Kidney (tissue), 14 donors: Measurements from ENCODE around the gene ZNF638. TPM values are rescaled to one million over a fixed set of nuclear protein-coding genes. Genes with fewer than 3 reads are reported as not detected.

Experiments used
- DNase-seq, 5 donors: peaks; one replicate each; pipeline ENCODE4 v3.0.0-alpha.2; 2013 to 2020
- FAIRE-seq: peaks from 2 replicates; lab custom pipeline; 2012; peaks lifted over from hg19 to GRCh38; lab: Jason Lieb, UNC
- H3K27ac ChIP-seq, 2 donors: one replicate each; pipeline ENCODE4 v1.7.0; 2013; ENCODE audit warnings: low read depth in 2 of 2, low read length in 2 of 2, inconsistent platforms in 1 of 2
- H3K27me3 ChIP-seq: one replicate; pipeline ENCODE4 v1.7.1; 2013; ENCODE audit warnings: low read length, inconsistent platforms; ENCODE audit not compliant: control insufficient read depth, insufficient read depth
- H3K36me3 ChIP-seq, 3 donors: one replicate each; pipeline versions ENCODE4 v1.7.0 to v1.7.1; 2013; ENCODE audit warnings: low read length in 3 of 3, control low read depth in 1 of 3, inconsistent platforms in 1 of 3; ENCODE audit not compliant: insufficient read depth in 3 of 3, control insufficient read depth in 2 of 3
- H3K4me1 ChIP-seq, 3 donors: one replicate each; pipeline versions ENCODE4 v1.7.0 to v1.7.1; 2013; ENCODE audit warnings: low read length in 3 of 3, inconsistent platforms in 1 of 3, low read depth in 1 of 3; ENCODE audit not compliant: control insufficient read depth in 2 of 3, insufficient read depth in 2 of 3
- H3K4me3 ChIP-seq, 3 donors: one replicate each; pipeline versions ENCODE4 v1.7.0 to v1.8.1; 2013; ENCODE audit warnings: low read length in 3 of 3, control low read depth in 1 of 3, inconsistent platforms in 1 of 3
- H3K9ac ChIP-seq, 3 donors: one replicate each; pipeline versions ENCODE4 v1.7.0 to v1.7.1; 2013; ENCODE audit warnings: low read length in 3 of 3, control low read depth in 1 of 3, inconsistent platforms in 1 of 3
- H3K9me3 ChIP-seq, 3 donors: one replicate each; pipeline versions ENCODE4 v1.7.0 to v1.7.1; 2013; ENCODE audit warnings: low read length in 3 of 3, control low read depth in 1 of 3, inconsistent platforms in 1 of 3; ENCODE audit not compliant: control insufficient read depth in 2 of 3, insufficient read depth in 1 of 3
- intact Hi-C: fragments of 100-400 bp; cut with DNase I; formaldehyde crosslinking; loops from one replicate; pipeline ENCODE4 v1.11.1; 2022
- polyA plus RNA-seq: library from polyadenylated mRNA; stranded (reverse); fragments of 350-450 nt; fragmentation: Illumina TruSeq; extraction: RNeasy Lipid Tissue Mini Kit (QIAGEN cat#74804); gene quantifications from one replicate; pipeline ENCODE4 v1.2.3, GENCODE V29; 2014; ENCODE audit warnings: low read depth, low replicate concordance; ENCODE audit not compliant: insufficient read depth
- total RNA-seq: library from RNA; stranded (reverse); fragmentation: NEBNext Ultra II Directional; extraction: Animal tissue kit (Norgen Biotek cat#: 25700); gene quantifications from one replicate; pipeline ENCODE4 v1.2.1, GENCODE V29; 2021
- TF ChIP-seq, protein P1 (sequence below): IDR thresholded peaks from 3 replicates; pipeline ENCODE4 v1.5.1; 2012; ENCODE audit warnings: mild to moderate bottlenecking, moderate library complexity, borderline replicate concordance; ENCODE audit not compliant: insufficient read depth; ENCODE audit errors: extremely low read depth
- donor health status: control.
- donor health status: control.
- donor health status: control.
- donor health status: control.
- donor health status: control.
- donor health status: DM: yes; HTN: yes; CAD: no.
- donor health status: Normal renal cell carcinoma (clear cell type).

The ZNF638 gene
- total and polyA plus RNA-seq, 2 donors from 2014 or later = 84.8 to 122 TPM

DNA sequence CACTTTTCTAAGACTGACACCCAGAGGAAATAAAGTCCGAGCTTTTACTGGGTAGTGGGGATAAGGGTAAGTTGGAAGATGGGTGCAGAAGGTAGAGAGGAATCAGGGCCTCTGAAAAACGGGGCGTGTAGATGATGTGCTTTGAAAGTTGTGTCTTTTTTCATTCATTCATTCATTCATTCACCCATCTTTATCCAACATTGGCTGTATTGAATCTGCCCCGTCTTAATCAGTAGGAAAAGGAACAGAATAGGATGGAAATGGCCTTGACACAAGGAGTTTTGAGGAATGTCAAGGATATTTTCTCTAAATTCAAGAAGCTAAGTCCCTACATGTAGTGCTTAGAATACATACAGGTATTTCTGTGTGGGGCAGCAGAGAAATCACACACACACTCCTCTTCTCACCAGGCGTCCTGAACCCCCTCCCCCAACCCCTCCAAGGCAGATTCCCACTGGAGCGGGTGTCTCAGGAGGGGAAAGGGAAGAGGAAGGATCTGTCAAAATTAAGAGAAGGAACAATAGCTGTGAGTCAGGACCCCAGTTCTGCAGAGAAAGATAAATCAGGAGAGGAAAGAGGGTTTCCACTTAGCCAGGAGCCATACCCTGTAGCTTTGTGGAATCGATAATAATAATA is 135.7 kb downstream of the ZNF638 start:
- no peak for FAIRE-seq
- DNase-seq = no peak
- peaks cover 17% of the 10 kb centered on the region for H3K27me3 ChIP-seq
- no peak overlapping the region for H3K27ac ChIP-seq
- no peaks in the 10 kb centered on the region for H3K4me1 ChIP-seq
- intact Hi-C loops = no loop called here
- peak overlapping the region; percentile 14 to 80 (median 63) for H3K4me3 ChIP-seq
- TF ChIP-seq, protein P1, sequence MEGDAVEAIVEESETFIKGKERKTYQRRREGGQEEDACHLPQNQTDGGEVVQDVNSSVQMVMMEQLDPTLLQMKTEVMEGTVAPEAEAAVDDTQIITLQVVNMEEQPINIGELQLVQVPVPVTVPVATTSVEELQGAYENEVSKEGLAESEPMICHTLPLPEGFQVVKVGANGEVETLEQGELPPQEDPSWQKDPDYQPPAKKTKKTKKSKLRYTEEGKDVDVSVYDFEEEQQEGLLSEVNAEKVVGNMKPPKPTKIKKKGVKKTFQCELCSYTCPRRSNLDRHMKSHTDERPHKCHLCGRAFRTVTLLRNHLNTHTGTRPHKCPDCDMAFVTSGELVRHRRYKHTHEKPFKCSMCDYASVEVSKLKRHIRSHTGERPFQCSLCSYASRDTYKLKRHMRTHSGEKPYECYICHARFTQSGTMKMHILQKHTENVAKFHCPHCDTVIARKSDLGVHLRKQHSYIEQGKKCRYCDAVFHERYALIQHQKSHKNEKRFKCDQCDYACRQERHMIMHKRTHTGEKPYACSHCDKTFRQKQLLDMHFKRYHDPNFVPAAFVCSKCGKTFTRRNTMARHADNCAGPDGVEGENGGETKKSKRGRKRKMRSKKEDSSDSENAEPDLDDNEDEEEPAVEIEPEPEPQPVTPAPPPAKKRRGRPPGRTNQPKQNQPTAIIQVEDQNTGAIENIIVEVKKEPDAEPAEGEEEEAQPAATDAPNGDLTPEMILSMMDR = no peak
- no peaks in the 10 kb centered on the region for H3K36me3 ChIP-seq
- peak overlapping the region in 1 of 3 donors; percentile 5 for H3K9ac ChIP-seq
- no peaks in the 10 kb centered on the region for H3K9me3 ChIP-seq

DNA sequence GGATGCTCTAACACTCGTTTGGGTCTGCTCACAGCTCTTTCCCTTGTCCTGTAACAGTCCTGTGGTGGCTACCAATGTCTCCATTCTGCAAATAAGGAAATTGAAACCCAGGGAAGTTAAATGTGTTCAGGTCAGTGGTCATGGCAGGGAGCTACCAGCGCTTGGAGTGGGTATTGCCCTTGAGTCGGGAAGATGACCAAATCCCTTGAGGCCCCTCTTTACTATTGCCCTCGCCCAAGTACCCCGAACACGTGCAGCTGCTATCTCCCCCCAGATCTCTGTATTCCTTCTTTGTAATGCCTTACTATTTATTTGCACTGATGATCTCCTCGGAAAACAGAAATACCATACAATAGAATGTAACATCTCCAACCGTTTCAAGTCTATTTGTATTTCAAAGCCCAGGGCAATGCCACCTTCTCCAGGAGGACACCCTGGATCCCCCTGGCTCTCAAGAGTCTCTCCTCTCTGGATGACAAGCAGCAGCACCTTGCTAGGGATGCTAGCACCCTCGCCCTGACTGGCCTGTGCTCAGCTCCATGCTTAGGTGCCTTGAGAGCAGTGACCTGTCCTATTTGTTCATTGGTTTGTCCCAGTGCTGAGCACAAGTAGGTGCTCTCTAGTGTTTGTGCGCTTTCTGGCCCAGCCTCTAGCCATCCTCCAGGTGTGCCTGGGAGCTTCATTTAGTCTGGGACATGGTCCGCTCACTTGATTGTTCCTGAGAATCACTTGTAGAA is 136.9 kb downstream of the ZNF638 start:
- Histone ChIP-seq H3K27ac (no peak overlapping the region), H3K27me3 (peaks cover 17% of the 10 kb centered on the region), H3K4me1 (no peaks in the 10 kb centered on the region), H3K9me3 (no peaks in the 10 kb centered on the region), H3K4me3 (peak overlapping the region in 1 of 3 donors; percentile 63), H3K9ac (no peak overlapping the region), H3K36me3 (no peaks in the 10 kb centered on the region)
- TF ChIP-seq, protein P1 = no peak
- intact Hi-C loops = no loop called here
- DNase-seq = no peak
- no peak for FAIRE-seq

DNA sequence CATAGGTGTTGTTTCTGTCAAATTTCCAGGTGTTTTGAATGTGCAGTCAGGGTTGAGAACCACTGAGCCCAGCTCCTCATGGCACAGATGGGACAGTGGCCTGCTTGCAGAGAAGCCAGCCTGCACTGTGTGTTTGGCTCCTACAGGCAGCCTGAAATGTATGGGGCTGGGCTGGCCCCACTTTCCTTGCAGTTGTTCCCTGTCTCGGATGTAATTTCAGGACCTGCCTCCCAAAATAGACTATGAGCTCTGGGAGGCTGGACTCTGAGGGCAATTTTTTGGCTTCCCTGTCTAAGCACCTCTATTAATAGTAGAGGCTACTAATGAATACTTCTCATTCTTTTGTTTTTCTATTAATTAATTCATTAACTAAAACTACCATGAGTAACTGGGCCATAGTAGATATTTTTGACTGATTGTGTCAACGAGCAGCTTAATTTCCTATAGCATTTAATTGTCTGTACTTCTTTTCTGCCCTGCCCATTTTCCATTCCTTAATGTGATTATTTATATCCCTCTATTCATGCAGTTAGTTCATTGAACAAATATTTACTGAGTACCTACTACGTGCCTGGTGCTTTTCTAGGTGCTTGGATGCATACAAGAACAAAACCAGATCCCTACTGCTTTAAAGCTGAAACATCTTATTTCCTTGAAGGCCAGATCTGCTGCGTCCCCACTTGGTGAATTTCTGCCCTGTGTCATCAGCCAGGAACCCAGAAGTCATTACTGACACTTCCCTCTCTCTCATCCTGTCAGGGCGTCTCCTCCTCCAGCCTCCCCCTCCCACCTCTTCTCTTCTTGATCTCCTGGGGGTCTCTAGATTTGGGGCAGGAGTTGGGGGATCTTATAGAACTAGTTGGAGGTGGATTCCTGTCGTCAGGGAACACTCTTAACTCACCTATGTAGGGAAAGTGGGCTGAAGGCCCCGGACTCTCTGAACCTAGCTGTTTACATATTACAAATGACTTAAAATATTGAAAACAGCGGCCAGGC is 138.1 kb downstream of the ZNF638 start:
- Histone ChIP-seq H3K4me3 (no peak overlapping the region), H3K9me3 (no peaks in the 10 kb centered on the region), H3K4me1 (no peaks in the 10 kb centered on the region), H3K36me3 (no peaks in the 10 kb centered on the region), H3K27me3 (peaks cover 17% of the 10 kb centered on the region), H3K9ac (no peak overlapping the region), H3K27ac (no peak overlapping the region)
- intact Hi-C loops = no loop called here
- TF ChIP-seq, protein P1 = no peak
- no peak for FAIRE-seq
- DNase-seq = no peak
